Peyer's patch (tissue), 4 donors: Measurements from ENCODE around the gene STEAP2.

Experiments
- POLR2A ChIP-seq, 2 donors: fragments of 450-650 bp; IDR thresholded peaks; one replicate each; pipeline ENCODE4 v1.5.1; 2017; ENCODE audit warnings: antibody characterized with exemption in 2 of 2, mild to moderate bottlenecking in 2 of 2, moderate library complexity in 2 of 2
- TF ChIP-seq, protein P1 (sequence below), 6 experiments: fragments of 450-650 bp in 4 of 6; fragments of 200-600 bp in 2 of 6; sonication (generic) in 1 of 6; IDR thresholded peaks; one replicate each; pipeline ENCODE4 v1.5.1; 2017 to 2019; ENCODE audit warnings: antibody characterized with exemption in 6 of 6, mild to moderate bottlenecking in 3 of 6, moderate library complexity in 1 of 6

DNA sequence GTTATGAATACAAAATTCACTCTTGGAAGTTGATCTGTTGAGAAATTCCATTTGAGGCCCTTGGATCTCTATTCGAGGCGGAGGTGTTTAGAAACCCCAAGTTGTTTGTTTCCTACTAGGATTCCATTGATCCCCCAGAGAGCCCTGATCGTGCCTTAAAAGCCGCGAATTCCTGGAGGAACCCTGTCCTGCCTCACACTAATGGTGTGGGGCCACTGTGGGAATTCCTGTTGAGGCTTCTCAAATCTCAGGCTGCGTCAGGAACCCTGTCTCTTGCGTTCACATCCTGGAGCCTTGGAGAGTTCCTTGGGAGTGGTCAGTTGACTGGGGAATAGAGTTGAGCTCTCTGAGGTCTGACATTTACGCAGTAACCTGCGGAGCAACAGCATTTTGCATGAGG is 34.6 kb downstream of the STEAP2 start:
- TF ChIP-seq, protein P1, sequence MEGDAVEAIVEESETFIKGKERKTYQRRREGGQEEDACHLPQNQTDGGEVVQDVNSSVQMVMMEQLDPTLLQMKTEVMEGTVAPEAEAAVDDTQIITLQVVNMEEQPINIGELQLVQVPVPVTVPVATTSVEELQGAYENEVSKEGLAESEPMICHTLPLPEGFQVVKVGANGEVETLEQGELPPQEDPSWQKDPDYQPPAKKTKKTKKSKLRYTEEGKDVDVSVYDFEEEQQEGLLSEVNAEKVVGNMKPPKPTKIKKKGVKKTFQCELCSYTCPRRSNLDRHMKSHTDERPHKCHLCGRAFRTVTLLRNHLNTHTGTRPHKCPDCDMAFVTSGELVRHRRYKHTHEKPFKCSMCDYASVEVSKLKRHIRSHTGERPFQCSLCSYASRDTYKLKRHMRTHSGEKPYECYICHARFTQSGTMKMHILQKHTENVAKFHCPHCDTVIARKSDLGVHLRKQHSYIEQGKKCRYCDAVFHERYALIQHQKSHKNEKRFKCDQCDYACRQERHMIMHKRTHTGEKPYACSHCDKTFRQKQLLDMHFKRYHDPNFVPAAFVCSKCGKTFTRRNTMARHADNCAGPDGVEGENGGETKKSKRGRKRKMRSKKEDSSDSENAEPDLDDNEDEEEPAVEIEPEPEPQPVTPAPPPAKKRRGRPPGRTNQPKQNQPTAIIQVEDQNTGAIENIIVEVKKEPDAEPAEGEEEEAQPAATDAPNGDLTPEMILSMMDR (IDR thresholded peaks at IDR 0.05): no peak
- no peak for TF ChIP-seq POLR2A (IDR thresholded peaks at IDR 0.05)
